ENCODE measurements around the gene LRPAP1.

DNA sequence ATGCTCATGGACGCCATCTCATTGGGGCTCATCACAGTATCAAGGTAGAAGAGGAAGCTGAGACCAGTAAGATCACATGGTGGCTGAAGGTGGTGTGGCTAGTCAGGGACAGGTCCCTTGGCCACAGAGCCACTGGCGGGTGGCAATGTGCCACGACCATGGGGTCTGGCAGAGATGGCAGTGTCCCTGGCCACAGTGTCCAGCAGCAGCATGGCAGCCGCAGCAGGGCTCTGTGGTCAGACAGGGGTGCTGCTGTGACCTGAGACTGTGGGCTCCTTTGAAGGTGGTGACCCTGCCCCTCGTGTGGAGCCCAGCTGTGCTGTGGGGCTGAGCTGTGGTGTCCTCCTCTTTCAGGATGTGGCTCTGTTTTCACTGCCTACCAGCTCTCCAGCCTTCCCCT lies 71.3 kb downstream of the LRPAP1 start:
- TF ChIP-seq CTCF (conservative IDR thresholded peaks at IDR 0.05), result no peak
- TF ChIP-seq EZH2 (IDR thresholded peaks at IDR 0.05; ENCODE audit: low read depth), result no peak

Data from PC-9 (cell line).